NCI-H1436 treated with DMSO at 0.1 percent for 48 hours (cell line): ENCODE results near the gene CASKIN1.
"Not testable (repeated sequence)": the region's sequence is repeated elsewhere in the genome, so short reads cannot be mapped to it uniquely, and the experiment has no call there.

Experiments
- DNase-seq: peaks from one replicate; lab custom pipeline; 2025; lab: John Stamatoyannopoulos, UW

Gene CASKIN1

GRCh38 chr16:2196162-2196980 lies at the start of gene CASKIN1:
TSS of gene CASKIN1 (minus strand) at chr16:2196605. CDS start at chr16:2196432, 173 bp downstream.
- no peak for DNase-seq

DNA sequence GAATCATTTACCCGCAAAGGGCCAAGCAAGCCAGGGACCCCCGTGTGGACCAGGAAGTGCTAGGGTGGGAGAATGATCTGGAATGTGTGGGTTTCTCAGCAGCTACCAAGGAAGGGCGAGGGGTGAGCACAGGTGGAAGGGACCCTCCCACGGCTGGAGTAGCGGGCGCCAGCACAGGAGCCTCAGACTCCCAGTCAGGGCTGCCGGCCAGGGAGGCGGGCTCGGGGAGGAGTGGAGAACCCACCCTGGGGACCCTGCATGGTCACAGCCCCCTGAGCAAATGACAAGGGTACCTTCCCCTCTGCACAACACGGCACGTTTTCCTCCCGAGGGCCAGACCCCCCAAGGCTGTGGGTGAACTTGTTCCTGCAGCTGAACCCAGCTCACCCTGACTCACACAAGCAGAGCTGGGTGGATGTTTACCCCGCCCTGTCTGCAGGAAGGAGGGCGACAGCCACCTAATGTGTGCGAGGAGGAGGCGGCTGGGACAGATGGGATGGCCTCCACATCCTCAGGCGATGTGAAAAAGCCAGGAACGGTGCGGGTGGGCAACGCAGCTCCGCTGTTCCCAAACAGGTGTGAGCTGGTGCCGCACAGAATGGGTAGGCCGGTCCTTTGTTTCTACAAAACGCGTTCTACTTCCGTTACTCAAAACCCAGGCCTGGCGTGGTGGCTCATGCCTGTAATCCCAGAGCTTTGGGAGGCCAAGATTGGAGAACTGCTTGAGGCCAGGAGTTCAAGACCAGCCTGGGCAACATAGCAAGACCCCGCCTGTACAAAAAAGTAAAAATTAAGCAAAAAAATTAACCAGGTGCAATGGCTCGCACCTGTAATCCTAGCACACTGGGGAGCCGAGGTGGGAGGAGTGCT lies 48.8 kb upstream of the CASKIN1 start:
- DNase-seq, result no peak

- no peak for DNase-seq
These were observed 47.9 kb upstream of the CASKIN1 start for GRCh38 chr16:2244301-2244700.

GRCh38 chr16:2243781-2244180 lies 47.4 kb upstream of the CASKIN1 start:
- DNase-seq, result no peak

DNA sequence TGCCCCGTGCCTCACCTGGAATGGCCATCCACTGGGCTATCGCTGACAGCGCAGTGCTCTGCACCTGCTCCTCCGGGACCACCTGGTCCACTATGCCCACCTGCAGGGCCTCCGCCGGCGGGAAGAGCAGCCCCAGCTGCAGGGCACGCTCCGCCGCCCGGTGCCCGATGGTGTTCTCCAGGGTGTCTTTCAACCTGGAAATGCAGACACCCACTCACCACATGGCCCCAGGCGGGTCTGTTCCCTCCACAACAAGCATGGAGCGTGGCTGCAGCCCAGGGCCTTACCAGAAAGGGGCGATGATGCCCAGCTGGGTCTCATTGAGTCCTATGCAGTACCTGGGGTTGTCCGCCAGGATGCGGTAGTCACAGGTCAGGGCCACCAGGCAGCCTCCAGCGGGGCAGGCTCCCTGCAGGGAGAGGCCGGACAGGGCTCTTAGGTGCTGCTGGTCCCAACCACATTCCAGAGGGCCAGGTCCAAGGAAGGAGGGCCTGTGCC lies 46.7 kb upstream of the CASKIN1 start:
- DNase-seq, result no peak

DNA sequence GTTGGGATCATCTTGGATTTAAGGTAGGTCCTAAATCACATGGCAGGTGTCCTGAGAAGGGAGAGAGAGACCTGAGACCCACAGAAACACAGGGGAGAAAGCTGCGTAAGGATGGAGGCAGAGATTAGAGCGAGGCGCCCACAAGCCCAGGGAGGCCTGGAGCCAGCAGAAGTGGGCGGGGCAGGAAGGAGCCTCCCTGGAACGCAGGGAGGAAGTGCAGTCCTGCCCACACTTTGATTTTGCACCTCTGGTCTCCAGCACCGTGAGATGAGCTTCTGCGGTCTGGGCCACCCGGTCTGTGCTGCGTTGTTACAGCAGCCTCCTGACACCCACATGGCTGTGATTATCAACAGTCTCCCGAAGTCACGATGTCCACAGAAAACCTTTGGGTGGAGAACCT lies 46.2 kb upstream of the CASKIN1 start:
- no peak for DNase-seq

DNA sequence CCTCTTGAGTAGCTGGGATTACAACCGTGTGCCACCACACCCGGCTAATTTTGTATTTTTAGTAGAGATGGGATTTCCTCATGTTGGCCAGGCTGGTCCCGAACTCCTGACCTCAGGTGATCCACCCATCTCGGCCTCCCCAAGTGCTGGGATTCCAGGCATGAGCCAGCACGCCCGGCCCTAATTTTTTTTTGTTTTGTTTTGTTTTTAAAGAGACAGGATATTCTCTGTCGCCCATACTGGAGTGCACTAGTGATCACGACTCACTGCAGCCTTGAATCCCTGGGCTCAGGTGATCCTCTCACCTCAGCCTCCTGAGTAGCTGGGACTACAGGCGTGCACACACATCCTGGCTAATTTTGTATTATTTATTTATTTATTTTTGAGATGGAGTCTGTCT lies 43.9 kb upstream of the CASKIN1 start:
- DNase-seq, result not testable (repeated sequence)

DNA sequence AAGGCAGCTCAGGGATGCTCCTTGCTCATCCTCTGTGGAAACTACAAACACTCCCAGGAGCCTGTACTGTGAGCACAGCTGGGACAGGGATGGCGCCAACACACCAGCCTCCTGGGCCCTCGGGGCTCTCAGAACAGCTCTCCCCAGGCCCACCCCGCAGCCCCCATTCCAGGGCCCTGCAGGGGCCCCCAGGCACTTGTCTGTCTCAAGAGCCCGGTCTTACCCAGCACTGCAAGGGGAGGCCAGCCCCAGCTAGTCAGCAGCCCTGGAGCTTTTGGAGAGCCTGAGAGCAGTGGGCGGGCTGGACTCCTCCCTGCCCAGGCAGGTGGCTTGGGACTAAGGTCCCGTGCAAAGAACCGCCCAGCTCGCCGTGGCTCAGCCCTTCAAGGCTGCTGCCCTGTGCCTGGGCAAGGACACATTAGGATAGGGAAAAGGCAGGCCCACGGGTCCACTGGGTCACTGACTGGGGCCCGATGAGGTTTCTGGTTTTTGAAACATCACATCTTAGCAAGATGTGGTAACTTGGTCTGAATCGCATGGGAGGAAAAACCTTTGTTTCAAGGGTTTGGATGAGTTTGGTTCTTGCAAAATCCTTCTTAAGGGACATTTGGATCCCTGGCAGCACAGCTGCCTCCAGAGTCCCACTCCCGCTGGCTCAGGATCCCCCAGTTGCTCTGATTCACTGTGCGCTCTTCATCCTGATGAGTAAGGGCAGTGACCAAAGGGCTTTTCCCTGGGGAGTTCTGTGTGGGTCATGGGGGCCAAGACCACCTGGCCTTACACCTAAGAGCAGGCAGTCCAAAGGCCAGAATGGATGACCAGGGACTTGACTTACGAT lies 42.7 kb upstream of the CASKIN1 start:
- DNase-seq, result no peak

DNA sequence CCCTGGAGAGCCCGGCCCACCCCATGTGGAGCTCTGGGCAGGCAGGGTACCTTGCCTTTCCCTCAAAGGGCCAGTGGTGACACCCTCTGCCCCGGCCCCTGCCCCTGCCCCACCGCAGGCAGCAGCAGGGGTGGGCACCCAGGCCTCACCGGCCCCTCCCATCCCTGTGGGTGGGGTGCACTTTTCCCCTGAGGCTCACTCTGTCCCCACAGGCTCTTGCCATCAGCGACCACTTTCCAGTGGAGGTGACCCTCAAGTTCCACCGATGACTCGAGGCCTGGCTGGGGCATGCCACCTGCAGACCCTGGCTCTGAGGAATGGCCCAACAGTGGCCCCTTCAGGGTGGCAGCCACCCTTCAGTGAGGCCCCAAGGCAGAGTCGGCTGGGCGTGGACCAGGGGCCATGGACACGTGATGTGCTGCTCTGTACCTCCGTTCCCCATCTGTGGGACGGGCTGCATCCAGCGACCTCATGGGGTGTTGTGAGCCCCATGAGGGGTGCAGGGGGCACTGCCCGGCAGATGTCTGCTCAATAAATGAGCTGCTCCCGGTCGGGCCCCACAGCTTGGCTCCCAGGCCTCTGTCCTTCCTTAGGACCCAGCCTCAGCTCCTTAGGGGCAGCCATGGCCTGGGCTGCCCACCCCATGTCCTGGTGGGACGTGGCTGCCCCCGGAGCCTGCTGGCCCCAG lies 41.9 kb upstream of the CASKIN1 start:
- no peak for DNase-seq

- no peak for DNase-seq
These were observed 41.2 kb upstream of the CASKIN1 start for GRCh38 chr16:2237493-2238149.

DNA sequence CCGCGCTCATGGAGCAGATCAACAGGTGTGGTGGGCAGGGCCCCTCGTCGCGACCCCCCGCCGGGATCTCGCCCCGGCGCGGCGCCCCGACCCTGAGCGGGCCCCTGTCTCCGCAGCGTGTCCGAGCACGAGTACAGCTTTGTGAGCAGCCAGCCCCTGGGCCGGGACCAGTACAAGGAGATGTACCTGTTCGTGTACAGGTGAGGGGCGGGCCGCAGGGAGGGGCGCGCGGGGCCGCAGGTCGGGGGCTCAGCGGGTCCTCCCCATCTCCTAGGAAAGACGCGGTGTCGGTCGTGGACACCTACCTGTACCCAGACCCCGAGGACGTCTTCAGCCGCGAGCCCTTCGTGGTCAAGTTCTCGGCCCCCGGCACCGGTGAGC lies 40.7 kb upstream of the CASKIN1 start:
- DNase-seq, result no peak

- no peak for DNase-seq
These were observed 40.1 kb upstream of the CASKIN1 start, which contains the start of gene DNASE1L2 for GRCh38 chr16:2236337-2237101. TSS of gene DNASE1L2 (plus strand) at chr16:2236444. CDS start at chr16:2236817, 373 bp downstream.

GRCh38 chr16:2235695-2236336 lies 39.4 kb upstream of the CASKIN1 start:
- no peak for DNase-seq

- DNase-seq, result no peak
These were observed 38.8 kb upstream of the CASKIN1 start for GRCh38 chr16:2235234-2235651.

- no peak for DNase-seq
These were observed 38.4 kb upstream of the CASKIN1 start for GRCh38 chr16:2234813-2235170.

GRCh38 chr16:2233872-2234812 lies 37.7 kb upstream of the CASKIN1 start:
- DNase-seq, result no peak

- DNase-seq, result no peak
These were observed 36.8 kb upstream of the CASKIN1 start for GRCh38 chr16:2233046-2233775.
